ENCODE results near the gene KLHL6. TPM values are rescaled to one million over a fixed set of nuclear protein-coding genes. Genes with fewer than 3 reads are reported as not detected.
A peak's percentile ranks its signal among the peaks of the same experiment; 100 is the strongest.
"Not testable (repeated sequence)": the region's sequence is repeated elsewhere in the genome, so short reads cannot be mapped to it uniquely, and the experiment has no call there.

KLHL6 gene
- total RNA-seq, 1 donor from 2014 or later = 0.11 TPM

GRCh38 chr3:183532620-183533411 is 22.7 kb downstream of the KLHL6 start:
- Histone ChIP-seq H3K4me1 (ENCODE audit: insufficient read depth, low read length) (no peaks in the 10 kb centered on the region), H3K27me3 (ENCODE audit: insufficient read depth, low read length) (no peaks in the 10 kb centered on the region), H3K27ac (ENCODE audit: low read depth, low read length) (no peak overlapping the region), H3K36me3 (ENCODE audit: insufficient read depth, low read length) (no peaks in the 10 kb centered on the region), H4K20me1 (ENCODE audit: insufficient read depth, low read length) (no peaks in the 10 kb centered on the region), H2AFZ (ENCODE audit: low read depth, low read length) (no peak overlapping the region), H3K9ac (ENCODE audit: low read length) (no peak overlapping the region), H3K4me2 (ENCODE audit: low read length) (no peak overlapping the region), H3K4me3 (ENCODE audit: insufficient read depth, low read depth, low read length) (no peak overlapping the region), H3K9me3 (ENCODE audit: insufficient read depth, low read depth, low read length) (no peaks in the 10 kb centered on the region), H3K79me2 (ENCODE audit: insufficient read depth, low read length) (no peaks in the 10 kb centered on the region)
- Mint-ChIP-seq H3K36me3 (ENCODE audit: low read depth, unreplicated experiment) (no peaks in the 10 kb centered on the region), H3K4me1 (ENCODE audit: low read depth, unreplicated experiment) (peaks cover 18% of the 10 kb centered on the region), H3K9me3 (ENCODE audit: unreplicated experiment) (peaks cover 6% of the 10 kb centered on the region), H3K27me3 (ENCODE audit: low read depth, unreplicated experiment) (no peaks in the 10 kb centered on the region), H3K4me3 (ENCODE audit: unreplicated experiment) (no peak overlapping the region), H3K27ac (ENCODE audit: unreplicated experiment) (peak overlapping the region; percentile 72)
- no peak for TF ChIP-seq CTCF (IDR thresholded peaks at IDR 0.05; ENCODE audit: insufficient read depth, low read depth, low read length)
- TF ChIP-seq EZH2 (IDR thresholded peaks at IDR 0.05; ENCODE audit: insufficient read depth, low read length) = no peak
- DNase-seq (ENCODE audit: low read depth) (no peak), FAIRE-seq (no peak)

- Mint-ChIP-seq H3K27ac (ENCODE audit: unreplicated experiment) (no peak overlapping the region), H3K4me1 (ENCODE audit: low read depth, unreplicated experiment) (peaks cover 8% of the 10 kb centered on the region), H3K36me3 (ENCODE audit: low read depth, unreplicated experiment) (no peaks in the 10 kb centered on the region), H3K9me3 (ENCODE audit: unreplicated experiment) (peaks cover 6% of the 10 kb centered on the region), H3K4me3 (ENCODE audit: unreplicated experiment) (no peak overlapping the region), H3K27me3 (ENCODE audit: low read depth, unreplicated experiment) (no peaks in the 10 kb centered on the region)
- Histone ChIP-seq H3K27me3 (ENCODE audit: insufficient read depth, low read length) (no peaks in the 10 kb centered on the region), H3K4me1 (ENCODE audit: insufficient read depth, low read length) (no peaks in the 10 kb centered on the region), H2AFZ (ENCODE audit: low read depth, low read length) (no peak overlapping the region), H3K36me3 (ENCODE audit: insufficient read depth, low read length) (no peaks in the 10 kb centered on the region), H3K27ac (ENCODE audit: low read depth, low read length) (no peak overlapping the region), H4K20me1 (ENCODE audit: insufficient read depth, low read length) (no peaks in the 10 kb centered on the region), H3K9me3 (ENCODE audit: insufficient read depth, low read depth, low read length) (no peaks in the 10 kb centered on the region), H3K4me3 (ENCODE audit: insufficient read depth, low read depth, low read length) (no peak overlapping the region), H3K9ac (ENCODE audit: low read length) (no peak overlapping the region), H3K4me2 (ENCODE audit: low read length) (no peak overlapping the region), H3K79me2 (ENCODE audit: insufficient read depth, low read length) (no peaks in the 10 kb centered on the region)
- FAIRE-seq = no peak
- DNase-seq (ENCODE audit: low read depth) = no peak
- TF ChIP-seq CTCF (IDR thresholded peaks at IDR 0.05; ENCODE audit: insufficient read depth, low read depth, low read length) (no peak), EZH2 (IDR thresholded peaks at IDR 0.05; ENCODE audit: insufficient read depth, low read length) (no peak)
These were observed 25.8 kb downstream of the KLHL6 start for GRCh38 chr3:183529717-183530116.

- Histone ChIP-seq H3K4me1 (ENCODE audit: insufficient read depth, low read length) (no peaks in the 10 kb centered on the region), H3K79me2 (ENCODE audit: insufficient read depth, low read length) (no peaks in the 10 kb centered on the region), H4K20me1 (ENCODE audit: insufficient read depth, low read length) (no peaks in the 10 kb centered on the region), H3K36me3 (ENCODE audit: insufficient read depth, low read length) (no peaks in the 10 kb centered on the region), H3K27ac (ENCODE audit: low read depth, low read length) (no peak overlapping the region), H3K4me2 (ENCODE audit: low read length) (no peak overlapping the region), H3K4me3 (ENCODE audit: insufficient read depth, low read depth, low read length) (no peak overlapping the region), H2AFZ (ENCODE audit: low read depth, low read length) (no peak overlapping the region), H3K9ac (ENCODE audit: low read length) (no peak overlapping the region), H3K27me3 (ENCODE audit: insufficient read depth, low read length) (no peaks in the 10 kb centered on the region), H3K9me3 (ENCODE audit: insufficient read depth, low read depth, low read length) (no peaks in the 10 kb centered on the region)
- Mint-ChIP-seq H3K27ac (ENCODE audit: unreplicated experiment) (no peak overlapping the region), H3K4me1 (ENCODE audit: low read depth, unreplicated experiment) (peaks cover 8% of the 10 kb centered on the region), H3K27me3 (ENCODE audit: low read depth, unreplicated experiment) (no peaks in the 10 kb centered on the region), H3K9me3 (ENCODE audit: unreplicated experiment) (peaks cover 6% of the 10 kb centered on the region), H3K4me3 (ENCODE audit: unreplicated experiment) (no peak overlapping the region), H3K36me3 (ENCODE audit: low read depth, unreplicated experiment) (no peaks in the 10 kb centered on the region)
- FAIRE-seq = no peak
- TF ChIP-seq EZH2 (IDR thresholded peaks at IDR 0.05; ENCODE audit: insufficient read depth, low read length) (no peak), CTCF (IDR thresholded peaks at IDR 0.05; ENCODE audit: insufficient read depth, low read depth, low read length) (no peak)
- DNase-seq (ENCODE audit: low read depth) = no peak
These were observed 26.3 kb downstream of the KLHL6 start for GRCh38 chr3:183529185-183529584.

- H3K27me3 Mint-ChIP-seq (ENCODE audit: low read depth, unreplicated experiment); FAIRE-seq; H3K9ac ChIP-seq (ENCODE audit: low read length); H3K4me2 ChIP-seq (ENCODE audit: low read length); H2AFZ ChIP-seq (ENCODE audit: low read depth, low read length); H3K4me1 ChIP-seq (ENCODE audit: insufficient read depth, low read length); H3K27ac Mint-ChIP-seq (ENCODE audit: unreplicated experiment); H3K4me1 Mint-ChIP-seq (ENCODE audit: low read depth, unreplicated experiment); H3K4me3 ChIP-seq (ENCODE audit: insufficient read depth, low read depth, low read length); H3K9me3 Mint-ChIP-seq (ENCODE audit: unreplicated experiment); H3K27ac ChIP-seq (ENCODE audit: low read depth, low read length); H3K27me3 ChIP-seq (ENCODE audit: insufficient read depth, low read length); H3K4me3 Mint-ChIP-seq (ENCODE audit: unreplicated experiment); H3K9me3 ChIP-seq (ENCODE audit: insufficient read depth, low read depth, low read length); H3K36me3 Mint-ChIP-seq (ENCODE audit: low read depth, unreplicated experiment); H4K20me1 ChIP-seq (ENCODE audit: insufficient read depth, low read length); DNase-seq (ENCODE audit: low read depth); H3K36me3 ChIP-seq (ENCODE audit: insufficient read depth, low read length); H3K79me2 ChIP-seq (ENCODE audit: insufficient read depth, low read length): not testable (repeated sequence)
These were observed 26.7 kb downstream of the KLHL6 start for GRCh38 chr3:183528758-183529157.

Measured in astrocyte (in vitro differentiated cells and primary cell).